Measurements from ENCODE around the gene LMX1A.

LMX1A gene

GRCh38 chr1:165257969-165258459, 98.5 kb downstream of the LMX1A start:
- no peak for DNase-seq

DNA sequence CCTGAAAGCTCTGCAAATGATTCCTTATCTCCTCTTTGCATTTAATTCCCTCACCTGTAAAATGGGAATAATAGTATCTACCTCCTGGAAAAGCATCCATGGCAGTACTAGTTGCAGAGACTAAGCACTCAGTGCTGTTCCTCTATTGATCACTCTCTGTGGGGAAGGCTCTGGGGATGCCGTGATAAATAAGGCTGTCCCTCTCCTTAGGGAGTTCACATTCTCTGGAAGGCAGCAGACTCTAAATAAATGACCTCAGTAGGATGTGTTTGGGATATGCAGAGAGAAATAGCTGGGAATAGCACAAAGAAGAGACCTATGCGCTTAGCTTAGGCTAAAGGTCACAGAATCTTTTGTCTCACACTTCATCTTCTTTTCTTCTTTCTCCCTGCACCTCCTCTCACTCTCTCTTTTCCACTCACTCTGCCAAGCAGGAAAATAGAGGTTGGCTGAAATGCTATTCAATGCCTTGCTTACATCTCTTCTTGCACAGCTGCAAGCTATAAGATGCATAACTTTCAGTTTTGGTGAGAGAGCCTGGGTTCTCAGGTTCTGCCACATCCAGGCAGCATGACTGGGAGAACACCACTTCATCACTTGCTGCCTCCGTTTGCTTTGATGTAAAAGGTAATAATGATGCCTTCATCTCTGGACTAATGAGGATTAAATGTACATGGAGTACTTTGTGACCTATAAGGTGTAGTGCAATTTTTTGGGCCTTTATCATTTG, 101.5 kb downstream of the LMX1A start:
- no peak for DNase-seq

GRCh38 chr1:165254376-165254775, 102.1 kb downstream of the LMX1A start:
- no peak for DNase-seq

DNA sequence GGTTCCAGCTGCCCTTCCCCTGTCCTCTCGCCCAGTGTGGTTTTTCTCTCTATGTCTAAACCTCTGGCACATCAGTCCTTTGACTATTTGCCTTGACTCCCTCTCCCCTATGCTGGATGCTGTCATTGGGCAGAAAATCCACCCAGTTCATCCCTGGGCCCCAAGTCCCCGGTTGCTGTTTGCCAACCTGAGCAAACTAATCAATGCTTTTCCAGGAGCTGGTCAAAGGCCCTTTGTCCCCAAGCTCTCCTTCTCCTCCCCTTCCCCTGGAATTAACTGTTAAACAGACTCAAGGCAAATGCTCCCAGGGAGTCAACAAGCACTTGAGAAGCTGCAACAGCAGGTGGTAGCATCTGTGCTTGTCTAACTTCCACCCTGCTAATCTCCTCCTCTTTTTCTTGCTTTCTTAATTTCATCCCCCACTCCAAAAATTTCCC, 102.7 kb downstream of the LMX1A start:
- no peak for DNase-seq

DNA sequence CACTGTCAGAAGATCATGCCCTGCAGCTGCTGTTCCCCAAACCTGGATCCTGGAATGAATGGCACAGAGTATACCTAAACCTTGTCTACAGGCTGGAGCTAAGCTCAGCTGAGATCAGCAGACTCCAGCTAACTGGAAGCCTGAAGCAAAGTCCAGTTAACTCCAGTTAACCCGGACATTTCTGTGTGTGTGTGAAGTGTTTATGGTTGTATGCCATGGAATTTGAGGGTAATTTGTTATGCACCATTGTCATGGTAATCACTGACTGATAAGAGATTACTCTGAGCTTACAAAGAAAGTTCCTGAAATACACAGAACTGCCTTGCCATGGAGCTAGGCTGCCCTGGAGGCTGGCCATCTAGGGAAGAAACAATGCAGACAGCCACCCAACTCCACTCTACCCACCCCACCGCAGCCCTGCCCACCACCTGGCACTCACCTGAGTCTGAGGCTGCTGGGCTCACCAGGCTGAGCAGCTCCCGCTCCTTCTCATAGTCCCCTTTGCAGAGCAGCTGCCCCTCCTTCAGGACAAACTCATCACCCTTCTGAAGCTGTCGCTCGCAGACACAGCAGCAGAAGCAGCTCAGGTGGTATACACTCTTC, 107.4 kb downstream of the LMX1A start:
- DNase-seq, result no peak

DNA sequence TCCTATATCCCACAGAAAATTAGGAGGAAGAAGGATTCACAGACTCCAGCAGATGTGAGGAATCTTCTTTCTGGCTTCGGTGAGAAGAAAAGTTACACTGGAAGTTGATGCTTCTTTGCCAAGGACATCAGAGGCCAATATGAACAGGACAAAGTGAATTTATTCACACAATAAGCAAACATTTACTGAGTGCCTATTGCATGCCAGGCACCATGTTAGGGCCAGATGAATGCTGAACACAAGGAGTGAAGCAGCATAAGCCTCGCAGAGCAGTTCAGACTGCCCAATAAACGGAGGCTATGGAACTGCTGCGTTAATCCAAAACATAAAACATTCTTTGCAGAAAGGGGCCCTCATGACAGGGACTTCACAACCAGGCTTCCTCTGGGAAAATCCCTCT, 114.6 kb downstream of the LMX1A start:
- no peak for DNase-seq

DNA sequence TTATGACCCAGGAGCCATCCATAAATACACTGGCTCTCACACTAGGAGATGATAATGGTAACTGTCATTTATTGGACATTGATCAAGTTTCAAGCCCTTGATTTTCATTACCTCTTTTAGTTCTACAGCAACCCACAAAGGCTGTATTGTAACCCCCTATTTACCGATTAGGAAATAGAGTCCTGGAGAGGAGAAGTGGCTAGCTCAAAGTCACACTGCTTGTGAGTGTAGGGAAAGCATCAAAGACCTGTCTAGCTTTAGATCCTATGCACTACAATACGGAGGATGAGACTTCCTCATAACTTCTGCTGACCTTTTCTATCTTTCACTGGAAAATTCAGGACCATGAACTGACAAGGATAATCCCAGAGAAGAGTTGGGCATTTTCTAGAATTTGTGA, 115.2 kb downstream of the LMX1A start:
- DNase-seq, result no peak

DNA sequence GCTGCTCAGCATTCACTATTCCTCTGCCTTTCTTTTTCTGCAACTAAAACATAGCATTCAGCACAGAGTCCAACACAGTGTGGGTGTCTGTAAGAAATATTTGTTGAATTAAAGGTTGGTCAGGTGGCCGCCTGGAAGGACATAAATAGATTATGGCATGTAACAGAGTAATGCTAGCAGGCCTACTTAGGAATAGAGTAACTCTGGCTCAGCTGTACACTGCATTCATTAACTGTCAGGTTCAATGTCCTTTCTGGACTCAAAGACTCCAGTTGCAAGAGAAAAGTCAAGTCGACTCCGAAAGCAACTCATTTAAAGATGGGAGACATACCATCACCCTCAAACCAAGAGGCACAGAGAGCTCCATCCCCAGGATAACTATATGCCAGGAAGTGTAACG, 116.0 kb downstream of the LMX1A start:
- no peak for DNase-seq

GRCh38 chr1:165239873-165240272, 116.6 kb downstream of the LMX1A start:
- DNase-seq, result no peak

DNA sequence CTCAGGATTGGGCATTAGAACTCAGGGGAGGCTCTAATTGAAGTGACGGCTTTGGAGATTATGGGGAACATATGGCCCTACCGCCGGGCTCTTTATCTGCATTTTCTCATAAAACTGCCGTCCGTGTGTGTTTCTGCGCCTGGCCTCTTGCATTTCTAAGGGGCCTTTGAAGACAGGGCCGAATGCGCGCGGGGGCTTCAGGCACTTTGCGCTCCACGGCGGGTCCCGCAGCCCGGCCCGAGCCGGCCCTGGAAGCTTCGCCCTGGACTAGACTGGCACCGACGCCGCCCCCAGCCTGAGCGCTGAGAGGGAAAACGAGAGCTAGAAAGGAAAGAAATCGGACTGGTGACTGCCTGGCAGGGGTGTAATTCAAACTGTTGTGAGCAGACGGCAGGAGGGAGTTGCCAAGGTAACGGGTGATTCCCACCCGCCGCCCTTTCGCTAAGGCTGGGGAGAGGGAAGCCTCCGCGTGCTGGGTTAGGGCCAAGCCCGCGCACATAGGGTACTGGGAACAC, 120.7 kb downstream of the LMX1A start:
- DNase-seq, result no peak

DNA sequence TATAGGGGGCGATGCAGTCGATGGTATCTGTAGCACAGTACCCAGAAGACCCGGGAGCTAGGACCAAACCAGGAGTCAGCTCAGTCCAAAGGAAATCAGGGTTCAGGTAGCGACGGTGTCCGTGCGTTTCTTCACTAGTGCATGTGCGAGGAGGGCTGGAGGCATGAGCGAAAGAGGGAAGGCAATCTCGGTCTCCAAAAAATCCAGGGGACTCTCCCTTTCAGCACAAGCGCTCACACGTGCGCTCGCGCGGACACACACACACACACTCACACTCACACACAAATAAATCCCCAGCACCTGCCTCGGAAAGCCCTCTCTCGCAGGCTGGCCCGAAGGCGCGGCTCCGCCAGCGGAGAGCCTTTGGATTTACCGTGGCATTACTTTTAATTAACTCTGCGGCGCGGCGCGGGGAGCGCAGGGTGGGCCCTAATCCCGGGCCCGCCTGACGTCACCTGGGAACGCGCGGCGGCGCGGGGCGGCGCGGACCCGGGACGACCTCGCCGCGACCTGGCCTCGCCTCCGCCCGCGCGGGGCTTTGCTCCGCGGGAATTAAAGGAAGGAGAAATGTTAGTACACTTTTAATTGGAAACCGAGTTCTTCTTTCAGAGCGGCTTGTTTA, 121.2 kb downstream of the LMX1A start:
- no peak for DNase-seq

GRCh38 chr1:165234149-165234548, 122.4 kb downstream of the LMX1A start:
- no peak for DNase-seq

DNA sequence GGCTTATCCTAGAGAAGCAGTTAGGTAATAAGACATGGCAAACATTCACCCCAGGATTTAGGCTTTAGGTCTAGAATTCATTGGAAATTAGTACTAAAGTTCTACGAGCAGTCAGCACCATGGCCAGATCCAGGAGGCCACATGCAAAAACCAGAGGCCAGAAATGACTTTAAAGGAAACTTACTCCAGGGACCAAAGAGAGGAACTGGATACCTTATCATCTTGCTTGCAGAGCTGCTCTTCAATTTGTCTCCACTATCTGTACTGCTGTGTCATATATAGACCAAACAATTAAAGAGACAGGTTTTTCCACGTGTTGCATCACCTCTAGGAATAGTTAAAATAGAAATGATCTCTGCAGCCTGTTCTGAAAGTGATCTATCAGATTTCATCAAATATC, 127.8 kb downstream of the LMX1A start:
- DNase-seq, result no peak

- DNase-seq, result no peak
Observed at GRCh38 chr1:165228111-165228655, 128.3 kb downstream of the LMX1A start.

- DNase-seq, result no peak
Observed at GRCh38 chr1:165226326-165226725, 130.2 kb downstream of the LMX1A start.

DNA sequence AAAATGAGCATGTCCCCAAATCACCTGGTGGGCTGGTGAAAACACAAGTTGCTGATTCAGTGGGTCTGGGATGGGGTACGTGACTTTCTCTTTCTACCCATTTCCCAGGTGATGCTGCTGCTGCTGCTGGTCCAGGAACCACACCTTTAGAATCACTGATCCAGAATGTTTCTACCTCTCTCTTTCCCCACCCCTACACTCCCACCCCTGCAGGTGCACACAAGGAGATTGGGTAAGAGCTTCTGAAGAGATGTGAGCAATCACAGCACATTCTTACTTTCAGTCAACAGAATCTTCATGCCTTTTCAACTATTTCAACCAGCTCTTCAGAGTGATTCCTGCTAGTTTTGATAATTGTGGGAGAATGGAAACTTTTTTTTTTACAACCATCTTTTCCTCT, 130.9 kb downstream of the LMX1A start:
- no peak for DNase-seq

DNA sequence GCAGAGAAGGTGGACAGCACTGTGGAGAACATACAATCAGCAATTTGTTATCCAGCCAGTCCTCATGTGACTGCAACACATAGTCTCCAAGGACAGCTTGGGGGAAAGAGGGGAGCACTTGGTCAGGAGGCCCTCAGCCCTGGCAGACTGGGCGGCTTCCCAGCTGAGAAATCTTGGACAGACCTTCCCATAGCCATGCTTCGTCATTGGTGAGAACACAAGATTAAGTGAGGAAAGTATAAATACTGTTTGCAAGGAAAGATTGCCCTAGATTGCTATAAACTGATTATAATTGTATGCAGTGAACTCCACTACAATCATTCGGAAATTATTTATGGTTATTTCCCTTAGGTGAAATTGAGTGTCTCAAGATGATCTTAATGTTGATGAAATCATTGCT, 131.5 kb downstream of the LMX1A start:
- DNase-seq, result no peak

- DNase-seq, result no peak
Observed at GRCh38 chr1:165224504-165224903, 132.0 kb downstream of the LMX1A start.

GRCh38 chr1:165222580-165222979, 133.9 kb downstream of the LMX1A start:
- DNase-seq, result no peak

GRCh38 chr1:165218731-165219130, 137.8 kb downstream of the LMX1A start:
- no peak for DNase-seq

GRCh38 chr1:165217958-165218357, 138.6 kb downstream of the LMX1A start:
- no peak for DNase-seq

GRCh38 chr1:165216254-165216653, 140.3 kb downstream of the LMX1A start:
- DNase-seq, result no peak

DNA sequence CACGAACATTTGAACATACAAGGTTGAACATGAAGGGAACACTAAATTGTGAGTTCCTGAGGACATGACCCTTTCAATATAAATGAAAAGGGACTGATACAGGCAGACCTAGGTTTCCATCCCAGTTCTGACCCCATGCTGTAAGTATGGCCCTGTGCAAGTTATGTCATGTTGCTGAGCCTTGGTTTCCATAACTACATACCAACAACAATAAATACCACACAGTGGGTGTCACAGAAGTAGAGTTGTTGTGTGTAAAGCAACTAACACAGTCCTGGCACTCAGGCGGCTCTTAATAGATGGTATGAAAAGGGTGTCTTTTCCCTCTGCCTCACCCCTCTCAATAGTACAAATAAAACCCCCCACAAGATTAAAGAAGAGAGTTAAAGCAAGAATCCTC, 140.8 kb downstream of the LMX1A start:
- no peak for DNase-seq

- no peak for DNase-seq
Observed at GRCh38 chr1:165212229-165212628, 144.3 kb downstream of the LMX1A start.
